HepG2 (cell line): ENCODE results near the gene GLRX2. TPM values are rescaled to one million over a fixed set of nuclear protein-coding genes. Genes with fewer than 3 reads are reported as not detected.

ENCODE experiments used
- CBFB ChIP-seq: sonication (generic); formaldehyde crosslinking; IDR thresholded peaks from 2 replicates; pipeline ENCODE4 v1.4.0; 2020; ENCODE audit warnings: missing genetic modification reagents
- DMTF1 ChIP-seq: sonication (generic); formaldehyde crosslinking; IDR thresholded peaks from 2 replicates; pipeline ENCODE4 v1.4.0; 2020; ENCODE audit warnings: mild to moderate bottlenecking, missing genetic modification reagents
- GMEB2 ChIP-seq: IDR thresholded peaks from 2 replicates; pipeline ENCODE4 v1.6.1; 2016; ENCODE audit warnings: missing biosample characterization, missing genetic modification reagents, low read depth
- MLXIP ChIP-seq: sonication (generic); formaldehyde crosslinking; IDR thresholded peaks from 2 replicates; pipeline ENCODE4 v1.9.0; 2021; ENCODE audit warnings: missing genetic modification reagents, borderline replicate concordance
- RNF2 ChIP-seq: fragments of 450-650 bp; conservative IDR thresholded peaks from 2 replicates; pipeline ENCODE4 v1.6.1; 2016; ENCODE audit warnings: low read depth
- SPEN ChIP-seq: sonication (generic); formaldehyde crosslinking; IDR thresholded peaks from 2 replicates; pipeline ENCODE4 v1.5.1; 2020; ENCODE audit warnings: low read depth, mild to moderate bottlenecking, missing genetic modification reagents
- STAT5B ChIP-seq: sonication (generic); formaldehyde crosslinking; IDR thresholded peaks from 2 replicates; pipeline ENCODE4 v1.4.0; 2020; ENCODE audit warnings: missing genetic modification reagents
- ZNF20 ChIP-seq: sonication (generic); formaldehyde crosslinking; IDR thresholded peaks from 2 replicates; pipeline ENCODE4 v1.4.0; 2020; ENCODE audit warnings: mild to moderate bottlenecking, moderate library complexity, missing genetic modification reagents
- ZNF350 ChIP-seq: sonication (generic); formaldehyde crosslinking; IDR thresholded peaks from 2 replicates; pipeline ENCODE4 v1.4.0; 2020; ENCODE audit warnings: mild to moderate bottlenecking, low read depth, missing genetic modification reagents, borderline replicate concordance
- ZNF646 ChIP-seq: sonication (generic); formaldehyde crosslinking; IDR thresholded peaks from 2 replicates; pipeline ENCODE4 v1.9.0; 2021; ENCODE audit warnings: mild to moderate bottlenecking, missing genetic modification reagents
- polyA plus RNA-seq, 8 experiments: library from polyadenylated mRNA; depleted of rRNA in 3 of 8; stranded (reverse) in 7 of 8; unstranded in 1 of 8; fragments of >200 nt; fragmentation: Illumina TruSeq in 4 of 8; extraction: Trizol in 4 of 8; gene quantifications; 2 replicates each; pipeline versions ENCODE4 v1.2.1 to v1.2.3, GENCODE V29; 2011 to 2016; ENCODE audit warnings: low read depth in 4 of 8, missing spikeins in 1 of 8, mixed read lengths in 1 of 8; ENCODE audit not compliant: insufficient read depth in 1 of 8
- total RNA-seq, 5 experiments: library from RNA; depleted of rRNA; stranded (reverse); fragments of >200 nt; fragmentation: Illumina TruSeq; extraction: Trizol; gene quantifications; 2 replicates each; pipeline ENCODE4 v1.2.3, GENCODE V29; 2016; ENCODE audit warnings: low read depth in 1 of 5
- TF ChIP-seq, protein P1 (sequence below): sonication (generic); formaldehyde crosslinking; IDR thresholded peaks from 2 replicates; pipeline ENCODE4 v1.4.0; 2020; ENCODE audit warnings: missing genetic modification reagents

GLRX2 gene
- total and polyA plus RNA-seq, 2 of the 13 experiments (the other 11 are each of a cell fraction or from before 2014, with no cell fraction given): 11.9 to 39.0 TPM

DNA sequence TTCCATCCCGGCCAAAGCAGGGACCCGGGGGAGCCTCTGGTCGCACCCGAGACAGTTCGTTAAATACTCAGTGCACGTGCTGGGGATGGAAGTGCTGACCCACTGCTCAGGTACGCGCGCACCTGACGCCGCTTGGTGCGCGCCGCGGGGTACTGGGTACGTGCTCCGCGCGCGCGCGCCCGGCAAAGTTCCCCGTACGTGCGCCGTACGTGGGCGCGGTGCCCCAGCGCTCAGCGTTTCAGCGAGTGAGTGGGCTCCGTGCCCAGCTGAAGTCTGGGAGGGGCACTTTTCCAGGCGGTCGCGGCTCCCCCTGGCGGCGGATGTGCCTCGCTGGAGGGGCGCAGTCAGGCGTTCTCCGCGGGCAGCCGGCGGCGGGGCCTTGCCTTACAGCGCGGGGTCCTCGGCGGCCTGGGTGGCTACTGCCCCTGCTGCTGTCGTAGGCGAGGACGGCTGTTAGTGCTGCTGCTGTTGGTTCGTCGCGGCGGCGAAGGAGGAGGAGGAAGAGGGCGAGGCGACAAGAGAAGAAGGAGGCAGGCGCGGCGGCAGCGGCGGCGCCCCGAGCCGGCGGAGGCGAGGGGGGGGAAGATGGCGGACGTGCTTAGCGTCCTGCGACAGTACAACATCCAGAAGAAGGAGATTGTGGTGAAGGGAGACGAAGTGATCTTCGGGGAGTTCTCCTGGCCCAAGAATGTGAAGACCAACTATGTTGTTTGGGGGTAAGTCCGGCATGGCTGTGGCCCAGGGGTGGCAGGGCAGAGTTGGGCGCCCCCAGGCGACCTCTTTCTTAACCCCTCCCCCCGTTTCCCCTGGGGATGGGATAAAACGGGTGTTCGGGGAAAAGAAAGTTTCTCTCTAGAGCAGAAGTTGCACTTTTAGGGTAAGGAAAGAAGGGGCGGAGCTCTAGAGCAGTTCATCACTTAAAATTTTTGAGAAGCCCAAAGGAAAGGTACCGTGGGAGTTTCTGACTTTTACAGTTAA, 16.7 kb upstream of the GLRX2 start, which contains the start of gene CDC73 (continued):
- TF ChIP-seq, protein P1, sequence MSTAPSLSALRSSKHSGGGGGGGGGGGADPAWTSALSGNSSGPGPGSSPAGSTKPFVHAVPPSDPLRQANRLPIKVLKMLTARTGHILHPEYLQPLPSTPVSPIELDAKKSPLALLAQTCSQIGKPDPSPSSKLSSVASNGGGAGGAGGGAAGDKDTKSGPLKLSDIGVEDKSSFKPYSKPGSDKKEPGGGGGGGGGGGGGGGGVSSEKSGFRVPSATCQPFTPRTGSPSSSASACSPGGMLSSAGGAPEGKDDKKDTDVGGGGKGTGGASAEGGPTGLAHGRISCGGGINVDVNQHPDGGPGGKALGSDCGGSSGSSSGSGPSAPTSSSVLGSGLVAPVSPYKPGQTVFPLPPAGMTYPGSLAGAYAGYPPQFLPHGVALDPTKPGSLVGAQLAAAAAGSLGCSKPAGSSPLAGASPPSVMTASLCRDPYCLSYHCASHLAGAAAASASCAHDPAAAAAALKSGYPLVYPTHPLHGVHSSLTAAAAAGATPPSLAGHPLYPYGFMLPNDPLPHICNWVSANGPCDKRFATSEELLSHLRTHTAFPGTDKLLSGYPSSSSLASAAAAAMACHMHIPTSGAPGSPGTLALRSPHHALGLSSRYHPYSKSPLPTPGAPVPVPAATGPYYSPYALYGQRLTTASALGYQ (CRISPR knock-in tag): peak; percentile 28; the same call in 1 of the 2 replicates
- TF ChIP-seq SPEN (CRISPR knock-in tag) (peak; percentile 90), ZNF350 (CRISPR knock-in tag) (peak; percentile 99), GMEB2 (peak; percentile 95), CBFB (CRISPR knock-in tag) (peak; percentile 96), STAT5B (CRISPR knock-in tag) (no peak), ZNF646 (CRISPR knock-in tag) (peak; percentile 66), DMTF1 (CRISPR knock-in tag) (peak; percentile 84; the same call in 1 of the 2 replicates), MLXIP (CRISPR knock-in tag) (no peak), ZNF20 (CRISPR knock-in tag) (peak; percentile 86; the same call in 1 of the 2 replicates), RNF2 (peak; percentile 58; the same call in 1 of the 2 replicates)
